22Rv1 (cell line): ENCODE measurements around the gene DLGAP5.

Source experiments
- H3K27ac ChIP-seq: fragments of 450-650 bp; 2 replicates; pipeline ENCODE4 v1.5.1; 2017
- CTCF ChIP-seq: fragments of 450-650 bp; IDR thresholded peaks from 2 replicates; pipeline ENCODE4 v1.5.1; 2017; ENCODE audit warnings: mild to moderate bottlenecking
- ZFX ChIP-seq: fragments of 450-650 bp; IDR thresholded peaks from 2 replicates; pipeline ENCODE4 v1.6.1; 2017; ENCODE audit warnings: antibody characterized with exemption, borderline replicate concordance

DLGAP5 gene

GRCh38 chr14:55107766-55108554 is 83.4 kb downstream of the DLGAP5 start:
- TF ChIP-seq CTCF (no peak), ZFX (no peak)
- no peak overlapping the region for H3K27ac ChIP-seq

- H3K27ac ChIP-seq, result no peak overlapping the region
- TF ChIP-seq CTCF, result no peak
- TF ChIP-seq ZFX, result no peak
These were observed 85.4 kb downstream of the DLGAP5 start for GRCh38 chr14:55105991-55106390.

DNA sequence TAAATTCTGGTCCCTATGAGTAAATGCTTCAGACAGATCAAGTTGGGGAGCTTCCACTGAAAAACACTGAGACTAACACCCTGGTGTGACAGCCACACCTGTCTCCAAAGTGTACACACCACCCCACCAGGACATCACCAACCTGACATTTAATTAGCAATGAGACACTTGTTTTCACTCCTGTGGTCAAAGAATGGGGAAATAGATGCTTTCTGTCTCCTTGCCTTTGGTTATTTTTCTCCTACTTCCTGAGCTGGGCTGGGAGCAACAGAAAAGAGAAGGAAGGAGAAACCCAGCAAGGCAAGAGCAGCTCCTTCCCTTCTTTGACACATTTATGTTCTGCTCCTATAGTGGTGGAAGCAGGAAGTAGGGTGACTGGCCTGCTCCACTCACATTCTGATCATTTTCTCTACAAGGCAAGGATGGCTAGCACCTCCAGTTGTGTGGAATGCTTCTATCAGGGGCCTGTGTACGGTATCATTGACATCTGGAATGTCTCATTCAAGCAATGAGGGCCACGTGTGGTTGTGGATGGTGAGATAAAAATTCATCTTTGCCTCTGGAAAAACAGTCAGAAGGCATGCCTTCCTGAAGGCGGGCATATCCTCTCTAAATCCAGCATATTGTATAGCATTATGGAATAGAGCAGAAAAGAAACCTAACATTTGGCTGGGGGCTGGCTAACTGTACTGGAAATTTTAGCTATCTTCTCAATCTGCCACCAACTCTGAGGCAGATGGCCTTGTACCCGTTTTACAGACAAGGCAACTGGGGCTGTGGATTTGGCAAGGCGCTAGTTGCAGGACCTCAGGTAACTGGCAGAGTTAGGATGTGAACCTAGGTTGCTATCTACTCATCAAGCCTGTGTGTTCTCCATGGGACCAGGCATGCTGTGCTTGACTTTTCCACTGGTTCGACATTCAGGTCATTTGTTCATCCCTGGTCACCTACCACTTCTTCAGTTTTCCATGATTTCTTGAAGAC is 87.1 kb downstream of the DLGAP5 start:
- TF ChIP-seq CTCF (no peak), ZFX (no peak)
- H3K27ac ChIP-seq, result peak overlapping the region; percentile 69

DNA sequence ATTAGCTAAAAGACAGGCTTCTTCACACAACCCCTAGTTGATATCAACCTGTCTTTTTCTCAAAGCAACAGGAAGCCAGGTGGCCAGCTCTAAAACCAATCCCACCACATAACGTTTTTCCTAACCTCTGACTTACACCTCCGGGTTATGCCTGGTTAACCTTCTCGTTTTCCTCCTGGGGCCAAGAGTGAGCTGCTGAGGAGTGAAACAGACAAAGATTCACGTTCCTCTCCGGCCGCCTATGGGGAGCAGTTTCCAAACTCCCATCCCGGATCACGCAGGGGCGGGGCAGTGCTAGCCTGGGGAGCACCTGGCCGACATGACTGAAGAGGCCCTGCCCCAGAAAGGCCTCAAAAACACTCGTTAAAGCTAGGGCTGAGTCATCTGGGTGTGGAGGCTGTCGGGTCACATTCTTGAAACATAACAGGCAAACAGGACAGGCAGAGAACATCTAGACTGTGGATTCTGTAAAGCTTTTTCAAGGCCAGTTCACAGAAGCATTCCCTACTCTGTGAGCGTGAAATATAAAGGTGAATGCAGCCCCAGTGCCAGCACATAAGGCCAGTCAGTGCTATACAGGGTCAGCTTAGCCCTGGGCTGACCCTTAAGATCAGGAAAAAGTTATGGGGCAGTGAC is 88.3 kb downstream of the DLGAP5 start:
- TF ChIP-seq ZFX, result no peak
- TF ChIP-seq CTCF, result no peak

DNA sequence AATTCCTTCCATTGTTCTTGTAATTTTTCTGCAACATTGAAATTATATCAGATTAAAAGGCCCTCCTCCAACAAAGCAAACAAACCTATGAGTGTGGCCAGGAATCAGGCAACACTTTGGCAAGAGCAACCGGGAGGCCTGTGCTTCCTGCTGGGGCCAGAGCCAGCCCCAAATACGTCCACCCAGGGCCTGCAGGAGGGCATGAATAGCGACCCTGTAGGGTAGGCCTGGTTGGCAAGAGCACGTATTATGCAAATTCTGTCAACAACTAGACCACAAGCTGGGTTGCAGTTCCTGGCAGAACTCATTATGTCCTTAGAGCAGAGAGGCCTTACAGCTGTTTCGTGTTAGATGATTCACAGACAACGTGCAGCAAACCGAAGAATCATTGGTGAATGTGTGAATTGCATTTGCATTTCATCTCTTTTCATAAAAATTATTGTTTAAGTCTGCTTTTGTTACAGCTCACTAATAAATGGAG is 89.2 kb downstream of the DLGAP5 start:
- H3K27ac ChIP-seq, result peak overlapping the region; percentile 69

More for the DNA sequence above, 88.3 kb downstream of the DLGAP5 start:
- H3K27ac ChIP-seq, result peak overlapping the region; percentile 69

GRCh38 chr14:55101698-55102097 is 89.7 kb downstream of the DLGAP5 start:
- peak overlapping the region; percentile 69 for H3K27ac ChIP-seq

More for the DNA sequence above, 89.2 kb downstream of the DLGAP5 start:
- no peak for TF ChIP-seq ZFX
- no peak for TF ChIP-seq CTCF

More at GRCh38 chr14:55101698-55102097, 89.7 kb downstream of the DLGAP5 start:
- no peak for TF ChIP-seq CTCF
- TF ChIP-seq ZFX, result no peak
